ENCODE data around the gene WDR33. TPM values are rescaled to one million over a fixed set of nuclear protein-coding genes. Genes with fewer than 3 reads are reported as not detected.

Gene WDR33
- total and polyA plus RNA-seq, 2 of the 13 experiments (the other 11 are each of a cell fraction or from before 2014, with no cell fraction given): 54.9 to 78.2 TPM

DNA sequence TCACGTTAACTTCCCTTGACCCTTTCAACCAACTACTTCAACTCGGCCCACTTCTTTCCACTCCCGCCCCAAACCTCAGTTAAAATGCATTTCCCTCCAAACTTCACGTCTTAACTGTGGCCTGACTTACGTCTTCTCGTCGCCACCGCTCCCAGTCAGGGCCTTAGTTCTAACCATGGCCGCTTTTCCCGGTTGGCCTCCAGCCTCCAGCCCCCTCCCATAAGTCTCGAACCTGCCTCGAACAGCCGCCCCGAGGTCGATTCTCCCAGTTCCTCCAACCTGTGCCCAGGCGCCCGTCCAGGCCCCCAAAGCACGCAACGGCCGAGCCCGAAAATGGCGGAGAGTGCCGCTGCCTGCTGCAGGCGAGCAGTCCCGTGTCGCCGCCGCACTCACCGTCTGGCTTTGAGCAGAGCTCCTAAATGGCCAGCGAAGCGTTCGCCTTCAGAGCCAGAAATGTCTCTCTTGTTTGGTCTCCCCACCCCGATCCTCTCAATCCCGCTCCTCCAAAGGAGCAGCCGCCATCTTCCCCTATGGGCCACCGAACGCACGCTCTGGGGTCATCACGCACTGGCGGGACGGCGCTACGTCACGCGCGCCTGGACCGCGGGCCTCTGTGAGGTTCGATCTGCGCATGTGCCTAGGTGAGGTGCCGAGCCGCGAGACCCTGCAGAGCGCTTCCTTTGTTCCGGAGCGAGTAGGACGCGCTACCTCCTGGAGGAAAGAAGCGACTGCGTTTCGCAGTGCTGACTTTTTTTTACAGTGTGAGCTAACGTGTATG, at the start of gene WDR33 (continued):
- peak; percentile 95 for TF ChIP-seq KAT8 (CRISPR knock-in tag; IDR thresholded peaks at IDR 0.05)
- TF ChIP-seq POLR2A (IDR thresholded peaks at IDR 0.05; ENCODE audit: insufficient read depth in 1 of 2, low read depth in 2 of 2, low read length in 2 of 2): peak; percentile 99
- TF ChIP-seq HDAC6 (IDR thresholded peaks at IDR 0.05; ENCODE audit: low read depth, low read length): no peak
- 0 out of 2 replicates have a peak, but pooled peaks have one; percentile 52 for TF ChIP-seq TP53 (CRISPR knock-in tag; conservative IDR thresholded peaks at IDR 0.05)
- TF ChIP-seq, protein P1, sequence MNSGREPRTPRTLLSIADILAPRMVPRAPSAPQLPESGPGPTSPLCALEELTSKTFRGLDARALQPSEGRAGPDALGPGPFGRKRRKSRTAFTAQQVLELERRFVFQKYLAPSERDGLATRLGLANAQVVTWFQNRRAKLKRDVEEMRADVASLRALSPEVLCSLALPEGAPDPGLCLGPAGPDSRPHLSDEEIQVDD (CRISPR knock-in tag; IDR thresholded peaks at IDR 0.05; ENCODE audit: borderline replicate concordance): no peak
- no peak for TF ChIP-seq ZSCAN30 (CRISPR knock-in tag; IDR thresholded peaks at IDR 0.05)
- TF ChIP-seq, protein P2, sequence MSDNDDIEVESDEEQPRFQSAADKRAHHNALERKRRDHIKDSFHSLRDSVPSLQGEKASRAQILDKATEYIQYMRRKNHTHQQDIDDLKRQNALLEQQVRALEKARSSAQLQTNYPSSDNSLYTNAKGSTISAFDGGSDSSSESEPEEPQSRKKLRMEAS (IDR thresholded peaks at IDR 0.05): peak; percentile 93
- TF ChIP-seq NFKB2 (CRISPR knock-in tag; IDR thresholded peaks at IDR 0.05; ENCODE audit: borderline replicate concordance): peak; percentile 86; the same call in 1 of the 2 replicates
- TF ChIP-seq CBX1 (IDR thresholded peaks at IDR 0.05; ENCODE audit: low read depth): peak; percentile 75
- TF ChIP-seq SIN3A (IDR thresholded peaks at IDR 0.05; ENCODE audit: borderline replicate concordance, low read depth, low read length): peak; percentile 69
- TF ChIP-seq KDM4B (CRISPR knock-in tag; IDR thresholded peaks at IDR 0.05): peak; percentile 72
- TF ChIP-seq MXI1 (IDR thresholded peaks at IDR 0.05; ENCODE audit: borderline replicate concordance, low read depth, low read length): peak; percentile 53; the same call in 1 of the 3 replicates
- peak; percentile 72 for TF ChIP-seq KLF11 (CRISPR knock-in tag; IDR thresholded peaks at IDR 0.05)
- TF ChIP-seq, protein P3, sequence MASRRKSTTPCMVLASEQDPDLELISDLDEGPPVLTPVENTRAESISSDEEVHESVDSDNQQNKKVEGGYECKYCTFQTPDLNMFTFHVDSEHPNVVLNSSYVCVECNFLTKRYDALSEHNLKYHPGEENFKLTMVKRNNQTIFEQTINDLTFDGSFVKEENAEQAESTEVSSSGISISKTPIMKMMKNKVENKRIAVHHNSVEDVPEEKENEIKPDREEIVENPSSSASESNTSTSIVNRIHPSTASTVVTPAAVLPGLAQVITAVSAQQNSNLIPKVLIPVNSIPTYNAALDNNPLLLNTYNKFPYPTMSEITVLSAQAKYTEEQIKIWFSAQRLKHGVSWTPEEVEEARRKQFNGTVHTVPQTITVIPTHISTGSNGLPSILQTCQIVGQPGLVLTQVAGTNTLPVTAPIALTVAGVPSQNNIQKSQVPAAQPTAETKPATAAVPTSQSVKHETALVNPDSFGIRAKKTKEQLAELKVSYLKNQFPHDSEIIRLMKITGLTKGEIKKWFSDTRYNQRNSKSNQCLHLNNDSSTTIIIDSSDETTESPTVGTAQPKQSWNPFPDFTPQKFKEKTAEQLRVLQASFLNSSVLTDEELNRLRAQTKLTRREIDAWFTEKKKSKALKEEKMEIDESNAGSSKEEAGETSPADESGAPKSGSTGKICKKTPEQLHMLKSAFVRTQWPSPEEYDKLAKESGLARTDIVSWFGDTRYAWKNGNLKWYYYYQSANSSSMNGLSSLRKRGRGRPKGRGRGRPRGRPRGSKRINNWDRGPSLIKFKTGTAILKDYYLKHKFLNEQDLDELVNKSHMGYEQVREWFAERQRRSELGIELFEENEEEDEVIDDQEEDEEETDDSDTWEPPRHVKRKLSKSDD (CRISPR knock-in tag; IDR thresholded peaks at IDR 0.05; ENCODE audit: low read depth): peak; percentile 99
- TF ChIP-seq RNF2 (conservative IDR thresholded peaks at IDR 0.05; ENCODE audit: low read depth): peak; percentile 71; the same call in 1 of the 2 replicates
- TF ChIP-seq ZNF121 (CRISPR knock-in tag; IDR thresholded peaks at IDR 0.05): peak; percentile 87
- peak; percentile 80 for TF ChIP-seq HES4 (CRISPR knock-in tag; IDR thresholded peaks at IDR 0.05; ENCODE audit: borderline replicate concordance)
- peak; percentile 90 for TF ChIP-seq SNAI1 (CRISPR knock-in tag; IDR thresholded peaks at IDR 0.05; ENCODE audit: borderline replicate concordance)
- peak; percentile 82; the same call in 1 of the 2 replicates for TF ChIP-seq ZNF720 (CRISPR knock-in tag; IDR thresholded peaks at IDR 0.05)
- TF ChIP-seq ZNF724P (CRISPR knock-in tag; IDR thresholded peaks at IDR 0.05; ENCODE audit: borderline replicate concordance): peak; percentile 79; the same call in 1 of the 2 replicates
- TF ChIP-seq NCOA2 (CRISPR knock-in tag; IDR thresholded peaks at IDR 0.05): peak; percentile 72
- peak; percentile 20; the same call in 1 of the 2 replicates for TF ChIP-seq SOX13 (IDR thresholded peaks at IDR 0.05)
- TF ChIP-seq SOX13 (CRISPR knock-in tag; conservative IDR thresholded peaks at IDR 0.05 in 1 of 2, IDR thresholded peaks at IDR 0.05 in 1 of 2): peak in 1 of 2 experiments; percentile 55; a peak in 1 of 4 replicates
- TF ChIP-seq FLYWCH1 (CRISPR knock-in tag; IDR thresholded peaks at IDR 0.05): no peak
